ENCODE measurements around the gene FXYD2. TPM values are rescaled to one million over a fixed set of nuclear protein-coding genes. Genes with fewer than 3 reads are reported as not detected.

FXYD2 gene
- total and polyA plus RNA-seq, 10 of the 15 experiments (the other 5 are each of a cell fraction or from before 2014, with no cell fraction given), result 1.2 to 4.5 (median 2.4) TPM

DNA sequence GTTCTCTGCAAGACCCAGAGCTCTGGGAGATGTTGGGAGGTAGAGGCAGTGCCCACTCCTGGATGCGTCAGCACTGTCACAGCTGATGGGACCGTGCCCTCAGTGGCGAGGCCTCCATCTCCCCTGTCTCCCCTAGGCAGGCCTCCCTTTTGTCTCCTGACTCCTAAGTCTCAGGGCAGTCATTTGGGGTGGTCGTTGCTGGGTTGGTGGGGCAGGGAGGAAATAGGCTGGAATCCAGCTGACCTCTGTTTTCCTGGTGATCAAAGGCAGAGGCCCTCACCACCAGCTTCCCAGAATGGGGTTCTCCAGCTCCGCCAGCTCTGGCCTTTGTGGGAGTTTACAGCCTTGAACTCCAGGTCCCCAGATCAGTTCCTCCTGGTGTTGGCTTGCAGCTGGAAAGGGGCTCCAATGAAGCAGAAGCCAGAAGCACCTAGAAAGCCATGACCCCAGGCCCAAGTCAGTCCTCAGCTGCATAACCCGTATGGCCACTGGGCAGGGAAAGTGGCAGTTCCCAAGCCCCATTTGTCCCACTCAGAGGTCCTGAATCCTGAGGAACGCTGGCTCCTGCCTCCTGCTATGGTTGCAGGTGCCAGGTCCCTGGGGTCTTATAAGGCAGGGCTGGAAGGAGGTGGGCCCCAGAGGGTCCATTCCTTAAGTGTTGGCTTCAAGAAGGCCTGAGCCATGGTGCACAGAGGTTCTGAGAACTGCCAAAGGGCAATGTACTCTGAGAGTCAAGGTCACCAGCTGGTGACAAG lies 7.3 kb upstream of the FXYD2 start:
- Histone ChIP-seq H3K36me3 (ENCODE audit: control insufficient read depth in 2 of 2, insufficient read depth in 2 of 2, low read length in 1 of 2) (no peaks in the 10 kb centered on the region), H3K4me1 (ENCODE audit: control insufficient read depth, insufficient read depth, low read length) (peaks cover 11% of the 10 kb centered on the region), H3K4me3 (no peak overlapping the region), H4K20me1 (ENCODE audit: control insufficient read depth, insufficient read depth) (no peaks in the 10 kb centered on the region), H2AFZ (ENCODE audit: control insufficient read depth, low read depth, low read length) (no peak overlapping the region), H3K27ac (ENCODE audit: control insufficient read depth, insufficient read depth) (no peak overlapping the region), H3K27me3 (replicated peaks in 1 of 2; ENCODE audit: control insufficient read depth in 2 of 2, insufficient read depth in 2 of 2, low read length in 1 of 2) (no peaks in the 10 kb centered on the region), H3K4me2 (ENCODE audit: control insufficient read depth, insufficient read depth) (no peak overlapping the region), H3K9me3 (replicated peaks; ENCODE audit: control insufficient read depth, insufficient read depth, low read length) (no peaks in the 10 kb centered on the region), H3K79me2 (ENCODE audit: control insufficient read depth, insufficient read depth, low read length) (no peaks in the 10 kb centered on the region), H3K9ac (ENCODE audit: control insufficient read depth, insufficient read depth, low read length) (no peak overlapping the region)
- TF ChIP-seq POLR2AphosphoS5 (IDR thresholded peaks at IDR 0.05; ENCODE audit: low read length), result no peak
- ChIA-PET RAD21 (ENCODE audit: unreplicated experiment) (interaction anchor here (1.0 to 22.6 kb wide), 4 partner anchors 12 to 115 kb away, joined by 3 to 393 read pairs (median 26); no protein-coding TSS in a partner anchor), POLR2A (interaction anchor here (1.3 kb wide), 2 partner anchors 10 to 113 kb away, joined by 3 to 4 read pairs; no protein-coding TSS in a partner anchor), CTCF (interaction anchor here (0.8 to 6.1 kb wide), 7 partner anchors 9 to 221 kb away, joined by 3 to 48 read pairs (median 7); no protein-coding TSS in a partner anchor), SMC1A (ENCODE audit: uncharacterized antibody, unreplicated experiment) (interaction anchor here (0.5 to 2.5 kb wide), 6 partner anchors 11 to 377 kb away, joined by 3 to 11 read pairs (median 3); no protein-coding TSS in a partner anchor)
- no TSS peak for BruUV-seq (replicated peaks)
- DNase-seq (ENCODE audit: low read depth, low spot score), result no peak
- ATAC-seq, result no peak
- FAIRE-seq, result no peak
- 29% methylated on average over 7 of the region's 7 CpGs for WGBS (ENCODE audit: insufficient coverage, insufficient replicate concordance, low lambda C conversion rate, missing lambda C conversion rate)
- in situ Hi-C loops (cut with MboI), result no loop called here
- intact Hi-C loops (cut with micrococcal nuclease; ENCODE audit: unreplicated experiment), result no loop called here

DNA sequence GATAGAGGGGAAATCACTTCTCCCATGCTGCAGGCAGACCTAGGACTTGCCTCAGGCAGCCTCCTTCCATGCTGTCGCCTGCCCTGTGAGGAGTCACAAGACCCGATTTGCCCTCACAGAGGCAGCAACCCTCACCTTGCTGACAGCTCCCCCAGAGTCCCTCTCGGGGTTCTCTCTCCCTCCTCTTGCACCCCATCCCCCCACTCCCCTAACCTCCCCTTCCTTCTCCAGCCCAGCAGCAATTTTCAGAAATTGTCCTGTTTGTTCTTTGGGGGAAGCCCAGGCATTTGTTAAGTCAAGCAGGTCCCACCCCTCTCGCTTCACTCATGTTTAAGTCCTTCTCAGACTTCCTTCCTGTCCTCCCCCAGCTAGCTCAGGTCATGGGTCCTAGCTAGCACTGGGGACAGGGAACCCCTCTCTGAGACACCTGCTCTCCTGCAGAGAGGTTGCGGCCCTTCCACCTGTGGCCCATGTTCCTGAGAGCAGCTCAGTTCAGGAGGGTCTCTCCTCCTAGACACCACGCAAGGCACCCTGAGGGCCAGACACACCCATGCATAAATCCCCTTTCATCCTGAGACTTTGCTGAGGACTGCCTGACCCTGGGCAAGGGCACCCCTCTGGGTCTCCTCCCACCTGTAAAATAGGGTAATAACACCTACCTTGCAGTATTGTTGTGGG lies 6.3 kb upstream of the FXYD2 start:
- no peak overlapping the region for H3K4me2 ChIP-seq (ENCODE audit: control insufficient read depth, insufficient read depth)
- CTCF ChIA-PET, result interaction anchor here (0.7 to 6.1 kb wide), 5 partner anchors 8 to 115 kb away, joined by 3 to 48 read pairs (median 8); no protein-coding TSS in a partner anchor
- in situ Hi-C loops (cut with MboI) (no loop called here), intact Hi-C loops (cut with micrococcal nuclease; ENCODE audit: unreplicated experiment) (no loop called here)
- 65% methylated on average over 5 of the region's 6 CpGs for WGBS (ENCODE audit: insufficient coverage, insufficient replicate concordance, low lambda C conversion rate, missing lambda C conversion rate)
- H3K9ac ChIP-seq (ENCODE audit: control insufficient read depth, insufficient read depth, low read length), result no peak overlapping the region
- TF ChIP-seq BHLHE40 (IDR thresholded peaks at IDR 0.05; ENCODE audit: borderline replicate concordance in 1 of 2, low read depth in 2 of 2, low read length in 1 of 2), result no peak
- no peak for TF ChIP-seq YBX1 (IDR thresholded peaks at IDR 0.05)
- TF ChIP-seq, protein P1, sequence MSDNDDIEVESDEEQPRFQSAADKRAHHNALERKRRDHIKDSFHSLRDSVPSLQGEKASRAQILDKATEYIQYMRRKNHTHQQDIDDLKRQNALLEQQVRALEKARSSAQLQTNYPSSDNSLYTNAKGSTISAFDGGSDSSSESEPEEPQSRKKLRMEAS (IDR thresholded peaks at IDR 0.05; ENCODE audit: low read depth, low read length), result no peak
- TF ChIP-seq POLR2AphosphoS2 (IDR thresholded peaks at IDR 0.05; ENCODE audit: low read depth, low read length), result no peak
- no peak for TF ChIP-seq ETV6 (conservative IDR thresholded peaks at IDR 0.05 in 1 of 2, IDR thresholded peaks at IDR 0.05 in 1 of 2; ENCODE audit: borderline replicate concordance in 1 of 2, low read depth in 1 of 2)
- no peak for TF ChIP-seq HDGF (IDR thresholded peaks at IDR 0.05)
- no peak for TF ChIP-seq PAX5 (IDR thresholded peaks at IDR 0.05; ENCODE audit: borderline replicate concordance, low read depth, low read length)
- FAIRE-seq, result no peak
- POLR2A ChIA-PET, result interaction anchor here (0.7 to 1.3 kb wide), 2 partner anchors 9 to 19 kb away, joined by 4 to 5 read pairs; no protein-coding TSS in a partner anchor
- peak overlapping the region; percentile 35; the same call in 1 of the 2 replicates for H2AFZ ChIP-seq (ENCODE audit: control insufficient read depth, low read depth, low read length)
- RAD21 ChIA-PET (ENCODE audit: unreplicated experiment), result interaction anchor here (0.6 to 22.6 kb wide), 5 partner anchors 14 to 223 kb away, joined by 3 to 393 read pairs (median 4); no protein-coding TSS in a partner anchor
- no peak for ATAC-seq
- SMC1A ChIA-PET (ENCODE audit: uncharacterized antibody, unreplicated experiment), result interaction anchor here (0.8 to 2.5 kb wide), 4 partner anchors 12 to 116 kb away, joined by 3 to 11 read pairs (median 4); no protein-coding TSS in a partner anchor
- H3K27ac ChIP-seq (ENCODE audit: control insufficient read depth, insufficient read depth), result no peak overlapping the region
- H3K27me3 ChIP-seq (replicated peaks in 1 of 2; ENCODE audit: control insufficient read depth in 2 of 2, insufficient read depth in 2 of 2, low read length in 1 of 2), result no peaks in the 10 kb centered on the region
- no peaks in the 10 kb centered on the region for H3K36me3 ChIP-seq (ENCODE audit: control insufficient read depth in 2 of 2, insufficient read depth in 2 of 2, low read length in 1 of 2)
- no peaks in the 10 kb centered on the region for H3K9me3 ChIP-seq (replicated peaks; ENCODE audit: control insufficient read depth, insufficient read depth, low read length)
- H3K4me3 ChIP-seq, result no peak overlapping the region
- no TSS peak for BruUV-seq (replicated peaks)
- peaks cover 11% of the 10 kb centered on the region for H3K4me1 ChIP-seq (ENCODE audit: control insufficient read depth, insufficient read depth, low read length)
- H4K20me1 ChIP-seq (ENCODE audit: control insufficient read depth, insufficient read depth), result no peaks in the 10 kb centered on the region
- no peaks in the 10 kb centered on the region for H3K79me2 ChIP-seq (ENCODE audit: control insufficient read depth, insufficient read depth, low read length)
- no peak for DNase-seq (ENCODE audit: low read depth, low spot score)
